Glutamatergic neuron (in vitro differentiated cells): ENCODE measurements around the gene MGRN1. TPM values are rescaled to one million over a fixed set of nuclear protein-coding genes. Genes with fewer than 3 reads are reported as not detected.

Experiments used
- DNase-seq: peaks from one replicate; pipeline ENCODE4 v3.0.0; 2022
- H3K27ac Mint-ChIP-seq: one replicate; pipeline ENCODE4 v1.8.0; 2020; ENCODE audit warnings: mild to moderate bottlenecking, mixed read lengths, inconsistent platforms; ENCODE audit not compliant: unreplicated experiment
- H3K27me3 Mint-ChIP-seq: one replicate; pipeline ENCODE4 v1.8.0; 2020; ENCODE audit warnings: mild to moderate bottlenecking, moderate library complexity, mixed read lengths, inconsistent platforms; ENCODE audit not compliant: unreplicated experiment
- H3K36me3 Mint-ChIP-seq: one replicate; pipeline ENCODE4 v1.8.0; 2020; ENCODE audit warnings: mild to moderate bottlenecking, mixed read lengths, inconsistent platforms; ENCODE audit not compliant: unreplicated experiment
- H3K4me1 Mint-ChIP-seq: one replicate; pipeline ENCODE4 v1.8.0; 2020; ENCODE audit warnings: mild to moderate bottlenecking, low read depth, mixed read lengths, inconsistent platforms; ENCODE audit not compliant: unreplicated experiment
- H3K4me3 Mint-ChIP-seq: one replicate; pipeline ENCODE4 v1.8.0; 2020; ENCODE audit warnings: mild to moderate bottlenecking, mixed read lengths, inconsistent platforms; ENCODE audit not compliant: unreplicated experiment
- H3K9me3 Mint-ChIP-seq: one replicate; pipeline ENCODE4 v1.8.0; 2020; ENCODE audit warnings: mild to moderate bottlenecking, moderate library complexity, mixed read lengths, inconsistent platforms; ENCODE audit not compliant: unreplicated experiment
- CTCF ChIP-seq: fragments of 200-600 bp; sonication (generic); IDR thresholded peaks from one replicate; pipeline ENCODE4 v1.5.0; 2021; ENCODE audit not compliant: partially characterized antibody, unreplicated experiment
- total RNA-seq: library from RNA; stranded (reverse); fragmentation: NEBNext Ultra II Directional; extraction: Animal tissue kit (Norgen Biotek cat#: 25700); gene quantifications from one replicate; pipeline ENCODE4 v1.2.1, GENCODE V29; 2021; ENCODE audit not compliant: unreplicated experiment

The MGRN1 gene
- total RNA-seq, 1 donor from 2014 or later, result 150 TPM

- Mint-ChIP-seq H3K36me3 (no peaks in the 10 kb centered on the region), H3K4me3 (peak overlapping the region; percentile 82), H3K9me3 (peaks cover 4% of the 10 kb centered on the region), H3K4me1 (peaks cover 8% of the 10 kb centered on the region), H3K27me3 (peaks cover 10% of the 10 kb centered on the region), H3K27ac (peak overlapping the region; percentile 84)
- no peak for TF ChIP-seq CTCF
- DNase-seq, result peak; percentile 68
Observed at GRCh38 chr16:4612474-4612931, 12.1 kb upstream of the MGRN1 start.

- H3K9me3 Mint-ChIP-seq, result peaks cover 4% of the 10 kb centered on the region
- peaks cover 8% of the 10 kb centered on the region for H3K4me1 Mint-ChIP-seq
- peak overlapping the region; percentile 84 for H3K27ac Mint-ChIP-seq
- H3K4me3 Mint-ChIP-seq, result peak overlapping the region; percentile 82
- H3K27me3 Mint-ChIP-seq, result peaks cover 10% of the 10 kb centered on the region
- no peaks in the 10 kb centered on the region for H3K36me3 Mint-ChIP-seq
- TF ChIP-seq CTCF, result no peak
- no peak for DNase-seq
Observed at GRCh38 chr16:4612977-4613635, 11.5 kb upstream of the MGRN1 start.

GRCh38 chr16:4613636-4614570, 10.7 kb upstream of the MGRN1 start:
- H3K9me3 Mint-ChIP-seq, result peaks cover 4% of the 10 kb centered on the region
- peaks cover 8% of the 10 kb centered on the region for H3K4me1 Mint-ChIP-seq
- DNase-seq, result peak; percentile 73
- peak overlapping the region; percentile 82 for H3K4me3 Mint-ChIP-seq
- H3K36me3 Mint-ChIP-seq, result no peaks in the 10 kb centered on the region
- peaks cover 10% of the 10 kb centered on the region for H3K27me3 Mint-ChIP-seq
- no peak for TF ChIP-seq CTCF
- no peak overlapping the region for H3K27ac Mint-ChIP-seq

- H3K27me3 Mint-ChIP-seq, result peaks cover 10% of the 10 kb centered on the region
- peak within 1 kb of the TSS; percentile 82 for H3K4me3 Mint-ChIP-seq
- TF ChIP-seq CTCF, result no peak
- H3K27ac Mint-ChIP-seq, result peak within 1 kb of the TSS; percentile 92
- no peaks in the 10 kb centered on the region for H3K36me3 Mint-ChIP-seq
- DNase-seq, result peak; percentile 84
- H3K9me3 Mint-ChIP-seq, result peaks cover 4% of the 10 kb centered on the region
- H3K4me1 Mint-ChIP-seq, result peaks cover 8% of the 10 kb centered on the region
Observed at GRCh38 chr16:4614571-4615383, 9.8 kb upstream of the MGRN1 start, which contains the start of gene UBALD1. Gene UBALD1 (minus strand): TSS chr16:4614888. CDS start chr16:4614797, 91 bp downstream.
